OCI-LY1 (cell line): ENCODE data around the gene TMCC1.
"Not testable (repeated sequence)": the region's sequence is repeated elsewhere in the genome, so short reads cannot be mapped to it uniquely, and the experiment has no call there.

ENCODE experiments used
- H2AFZ ChIP-seq: fragments of 200-600 bp; sonication (generic), shearing (Covaris generic); 2 replicates; pipeline ENCODE4 v1.6.0; 2014; ENCODE audit warnings: antibody characterized with exemption, mild to moderate bottlenecking, low read length
- H3F3A ChIP-seq: fragments of 200-600 bp; sonication (generic), shearing (Covaris generic); 2 replicates; pipeline ENCODE4 v1.6.0; 2014; ENCODE audit warnings: mild to moderate bottlenecking, antibody characterized with exemption, low read length, moderate library complexity; ENCODE audit not compliant: insufficient read depth
- H3K27ac ChIP-seq: fragments of 200-600 bp; sonication (generic); 2 replicates; pipeline ENCODE4 v1.5.1; 2014; ENCODE audit warnings: low read length, mixed run types, mild to moderate bottlenecking, low read depth; ENCODE audit not compliant: poor library complexity, severe bottlenecking
- H3K27me3 ChIP-seq: fragments of 200-600 bp; sonication (generic); 2 replicates; pipeline ENCODE4 v1.6.0; 2014; ENCODE audit warnings: antibody characterized with exemption, mild to moderate bottlenecking, low read length, moderate library complexity; ENCODE audit not compliant: insufficient read depth
- H3K36me3 ChIP-seq: fragments of 200-600 bp; sonication (generic); 2 replicates; pipeline ENCODE4 v1.6.1; 2014; ENCODE audit warnings: mild to moderate bottlenecking, antibody characterized with exemption, low read length, moderate library complexity, mixed read lengths; ENCODE audit not compliant: insufficient read depth
- H3K4me1 ChIP-seq: fragments of 200-600 bp; sonication (generic); 2 replicates; pipeline ENCODE4 v1.5.1; 2014; ENCODE audit warnings: mild to moderate bottlenecking, low read length, moderate library complexity; ENCODE audit not compliant: insufficient read depth, severe bottlenecking
- H3K4me2 ChIP-seq: fragments of 200-600 bp; sonication (generic), shearing (Covaris generic); 2 replicates; pipeline ENCODE4 v1.6.1; 2014; ENCODE audit warnings: low read length
- H3K4me3 ChIP-seq: fragments of 200-600 bp; sonication (generic); 2 replicates; pipeline ENCODE4 v1.5.1; 2014; ENCODE audit warnings: low read length, low read depth, mild to moderate bottlenecking, mixed read lengths; ENCODE audit not compliant: poor library complexity, severe bottlenecking
- H3K79me2 ChIP-seq: fragments of 200-600 bp; shearing (Covaris generic); 2 replicates; pipeline ENCODE4 v1.6.1; 2016; ENCODE audit warnings: mixed run types, low read length, mixed read lengths; ENCODE audit not compliant: insufficient read depth
- H3K9ac ChIP-seq: fragments of 200-600 bp; sonication (generic), shearing (Covaris generic); 2 replicates; pipeline ENCODE4 v1.6.1; 2014; ENCODE audit warnings: mild to moderate bottlenecking, low read length, mixed read lengths
- H3K9me2 ChIP-seq: fragments of 200-600 bp; sonication (generic), shearing (Covaris generic); 2 replicates; pipeline ENCODE4 v1.6.1; 2014; ENCODE audit warnings: low read depth, mild to moderate bottlenecking, low read length, mixed read lengths
- H3K9me3 ChIP-seq: fragments of 200-600 bp; shearing (Covaris generic); 2 replicates; pipeline ENCODE4 v1.6.1; 2014; ENCODE audit warnings: low read length, mixed read lengths
- H4K20me1 ChIP-seq: fragments of 200-600 bp; sonication (generic), shearing (Covaris generic); 2 replicates; pipeline ENCODE4 v1.6.0; 2016; ENCODE audit warnings: mild to moderate bottlenecking, low read length; ENCODE audit not compliant: insufficient read depth
- EZH2 ChIP-seq: fragments of 200-600 bp; sonication (generic), shearing (Covaris generic); IDR thresholded peaks from 2 replicates; pipeline ENCODE4 v1.8.0; 2017; ENCODE audit warnings: borderline replicate concordance, mixed run types, mild to moderate bottlenecking, antibody characterized with exemption, low read length, moderate library complexity, mixed read lengths
- TF ChIP-seq, protein P1 (sequence below): fragments of 200-600 bp; sonication (generic), shearing (Covaris generic); IDR thresholded peaks from 2 replicates; pipeline ENCODE4 v1.5.1; 2017; ENCODE audit warnings: mild to moderate bottlenecking, antibody characterized with exemption, low read length, moderate library complexity, mixed read lengths

Gene TMCC1

DNA sequence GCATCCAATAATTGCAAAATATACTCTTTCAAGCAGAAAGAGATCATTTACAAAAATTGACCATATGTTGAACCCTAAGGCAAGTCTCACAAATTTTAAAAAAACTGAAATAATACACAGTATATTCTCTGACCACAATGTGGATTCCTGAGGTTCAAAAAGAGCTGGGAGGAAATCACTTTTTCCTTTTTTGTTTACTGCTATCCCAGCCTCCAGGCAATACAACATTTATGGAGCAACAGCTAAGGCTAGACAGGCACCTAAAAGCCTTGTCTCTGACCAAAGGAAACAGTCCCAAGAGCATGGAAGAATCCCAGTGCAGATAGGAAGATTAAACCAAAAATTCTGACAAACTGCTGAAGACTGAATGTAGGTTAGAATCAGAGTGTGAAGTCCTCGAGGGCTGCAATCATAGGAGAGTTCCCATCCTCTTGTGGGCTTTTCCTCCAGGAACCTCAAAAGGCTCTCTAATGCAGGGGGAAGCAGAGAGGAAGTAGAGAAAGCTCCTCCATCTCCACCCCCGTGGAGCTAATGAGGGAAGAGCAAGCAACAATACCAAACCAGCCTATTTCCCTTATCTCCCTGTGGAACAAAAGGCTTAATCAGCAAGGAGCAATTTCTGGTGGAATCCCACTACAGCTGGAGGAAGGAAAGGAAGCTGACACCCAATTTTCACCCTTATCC is 57.0 kb downstream of the TMCC1 start:
- no peak for TF ChIP-seq EZH2
- TF ChIP-seq, protein P1, sequence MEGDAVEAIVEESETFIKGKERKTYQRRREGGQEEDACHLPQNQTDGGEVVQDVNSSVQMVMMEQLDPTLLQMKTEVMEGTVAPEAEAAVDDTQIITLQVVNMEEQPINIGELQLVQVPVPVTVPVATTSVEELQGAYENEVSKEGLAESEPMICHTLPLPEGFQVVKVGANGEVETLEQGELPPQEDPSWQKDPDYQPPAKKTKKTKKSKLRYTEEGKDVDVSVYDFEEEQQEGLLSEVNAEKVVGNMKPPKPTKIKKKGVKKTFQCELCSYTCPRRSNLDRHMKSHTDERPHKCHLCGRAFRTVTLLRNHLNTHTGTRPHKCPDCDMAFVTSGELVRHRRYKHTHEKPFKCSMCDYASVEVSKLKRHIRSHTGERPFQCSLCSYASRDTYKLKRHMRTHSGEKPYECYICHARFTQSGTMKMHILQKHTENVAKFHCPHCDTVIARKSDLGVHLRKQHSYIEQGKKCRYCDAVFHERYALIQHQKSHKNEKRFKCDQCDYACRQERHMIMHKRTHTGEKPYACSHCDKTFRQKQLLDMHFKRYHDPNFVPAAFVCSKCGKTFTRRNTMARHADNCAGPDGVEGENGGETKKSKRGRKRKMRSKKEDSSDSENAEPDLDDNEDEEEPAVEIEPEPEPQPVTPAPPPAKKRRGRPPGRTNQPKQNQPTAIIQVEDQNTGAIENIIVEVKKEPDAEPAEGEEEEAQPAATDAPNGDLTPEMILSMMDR, result no peak
- Histone ChIP-seq H3K79me2 (peaks cover 3% of the 10 kb centered on the region; the same call in 1 of the 2 replicates), H4K20me1 (no peaks in the 10 kb centered on the region), H3F3A (no peaks in the 10 kb centered on the region), H2AFZ (no peak overlapping the region), H3K4me1 (no peaks in the 10 kb centered on the region), H3K4me2 (no peak overlapping the region), H3K36me3 (peaks cover 20% of the 10 kb centered on the region), H3K9ac (no peak overlapping the region), H3K9me3 (peaks cover 3% of the 10 kb centered on the region; the same call in 1 of the 2 replicates), H3K27ac (no peak overlapping the region), H3K9me2 (no peaks in the 10 kb centered on the region), H3K27me3 (no peaks in the 10 kb centered on the region), H3K4me3 (no peak overlapping the region)

DNA sequence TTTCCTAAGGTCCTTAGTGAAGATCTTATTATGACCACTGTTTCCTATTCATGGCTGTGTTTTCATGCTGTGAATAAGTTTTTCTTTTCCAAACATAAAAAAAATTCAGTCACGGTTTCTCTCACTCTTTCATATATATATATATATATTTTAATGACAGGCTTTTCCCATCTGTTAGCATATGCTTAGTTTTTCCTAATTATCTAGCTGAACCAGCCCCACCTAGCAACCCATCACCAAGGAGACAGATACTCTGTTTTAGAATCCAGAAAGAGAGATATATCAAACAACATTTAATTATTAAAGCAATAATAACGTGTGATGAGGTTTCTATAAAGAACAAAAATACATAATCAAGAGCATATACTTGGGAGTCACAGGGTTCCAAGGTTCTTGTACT is 58.3 kb downstream of the TMCC1 start:
- Histone ChIP-seq H3K9me3 (no peaks in the 10 kb centered on the region), H3K27me3 (no peaks in the 10 kb centered on the region), H3K27ac (no peak overlapping the region), H3K9ac (no peak overlapping the region), H3K9me2 (no peaks in the 10 kb centered on the region), H3K4me2 (no peak overlapping the region), H4K20me1 (no peaks in the 10 kb centered on the region), H3K4me3 (no peak overlapping the region), H2AFZ (no peak overlapping the region), H3F3A (no peaks in the 10 kb centered on the region), H3K79me2 (peaks cover 3% of the 10 kb centered on the region; the same call in 1 of the 2 replicates), H3K36me3 (peaks cover 10% of the 10 kb centered on the region; the same call in 1 of the 2 replicates), H3K4me1 (no peaks in the 10 kb centered on the region)
- TF ChIP-seq, protein P1, result no peak
- TF ChIP-seq EZH2, result no peak

DNA sequence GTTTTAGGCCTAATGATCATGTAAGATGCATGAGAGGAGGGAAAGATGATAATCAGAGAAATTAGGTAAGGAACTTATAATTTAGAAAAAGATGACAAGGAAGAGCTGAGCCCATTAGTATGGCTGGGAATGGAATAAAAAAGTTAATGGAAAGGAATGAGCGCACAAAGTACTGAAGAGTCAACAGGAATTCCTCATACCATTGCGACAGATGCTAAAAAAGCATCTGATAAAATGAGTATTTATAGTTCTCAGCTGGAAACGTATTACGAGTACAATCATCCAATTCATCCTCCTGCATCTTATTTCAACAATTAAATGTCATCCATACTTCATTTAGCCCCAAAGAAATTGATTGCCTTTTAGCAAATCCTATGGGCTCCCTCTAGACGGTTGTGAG is 58.9 kb downstream of the TMCC1 start:
- peaks cover 3% of the 10 kb centered on the region; the same call in 1 of the 2 replicates for H3K79me2 ChIP-seq
- no peak for TF ChIP-seq EZH2
- TF ChIP-seq, protein P1, result no peak
- H3K27me3 ChIP-seq, result no peaks in the 10 kb centered on the region
- H3K4me3 ChIP-seq, result no peak overlapping the region
- H3K27ac ChIP-seq, result no peak overlapping the region
- H3F3A ChIP-seq, result no peaks in the 10 kb centered on the region
- no peak overlapping the region for H2AFZ ChIP-seq
- H3K4me2 ChIP-seq, result no peak overlapping the region
- no peaks in the 10 kb centered on the region for H3K4me1 ChIP-seq
- no peaks in the 10 kb centered on the region for H3K9me3 ChIP-seq
- H3K36me3 ChIP-seq, result peaks cover 10% of the 10 kb centered on the region; the same call in 1 of the 2 replicates
- no peaks in the 10 kb centered on the region for H4K20me1 ChIP-seq
- no peak overlapping the region for H3K9ac ChIP-seq
- no peaks in the 10 kb centered on the region for H3K9me2 ChIP-seq

DNA sequence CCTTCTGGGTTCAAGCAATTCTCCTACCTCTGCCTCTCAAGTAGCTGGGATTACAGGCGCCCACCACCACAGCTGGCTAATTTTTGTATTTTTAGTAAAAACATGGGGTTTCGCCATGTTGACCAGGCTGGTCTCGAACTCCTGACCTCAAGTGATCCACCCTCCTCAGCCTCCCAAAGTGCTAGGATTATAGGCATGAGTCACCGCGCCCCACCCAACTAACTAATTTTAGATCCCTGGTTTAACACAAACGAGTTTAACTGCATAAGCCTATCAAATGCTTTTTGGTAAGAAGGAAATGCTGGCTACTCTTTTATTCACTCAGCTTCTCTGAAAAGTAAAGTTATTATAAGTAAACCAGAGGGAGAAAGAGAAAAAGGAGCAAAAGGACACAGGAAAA is 61.6 kb downstream of the TMCC1 start:
- H3K27ac ChIP-seq, H4K20me1 ChIP-seq, H3K79me2 ChIP-seq, H2AFZ ChIP-seq, H3K4me3 ChIP-seq, H3K27me3 ChIP-seq, H3K9me3 ChIP-seq, H3K4me2 ChIP-seq, H3F3A ChIP-seq, H3K9ac ChIP-seq, H3K9me2 ChIP-seq, H3K36me3 ChIP-seq: not testable (repeated sequence)
- H3K4me1 ChIP-seq, result peaks cover 24% of the 10 kb centered on the region
